CD8-positive, alpha-beta memory T cell (primary cell): Measurements from ENCODE around the gene WFS1. TPM values are rescaled to one million over a fixed set of nuclear protein-coding genes. Genes with fewer than 3 reads are reported as not detected.

ENCODE experiments used
- CTCF ChIA-PET: fragments of 350-600 bp; sonication (Branson Sonifier 250); formaldehyde crosslinking; loops from one replicate; lab custom pipeline; 2021; ENCODE audit warnings: antibody characterized with exemption; lab: Charles Lee
- POLR2A ChIA-PET: fragments of 350-600 bp; sonication (Branson Sonifier 250); formaldehyde crosslinking; loops from one replicate; lab custom pipeline; 2021; ENCODE audit warnings: antibody characterized with exemption; lab: Charles Lee
- DNase-seq, 5 donors: peaks; one replicate each; pipeline versions ENCODE4 v3.0.0 to v3.0.0-alpha.2; 2020 to 2022; ENCODE audit warnings: mixed read lengths in 1 of 5
- H3K27ac ChIP-seq: one replicate; pipeline ENCODE4 v1.7.0; 2013; ENCODE audit warnings: low read depth, mild to moderate bottlenecking, low read length, moderate library complexity
- H3K27me3 ChIP-seq: 2 replicates; pipeline ENCODE4 v1.7.0; 2013; ENCODE audit warnings: low read length, mild to moderate bottlenecking; ENCODE audit not compliant: insufficient read depth, poor library complexity, severe bottlenecking
- H3K36me3 ChIP-seq: 2 replicates; pipeline ENCODE4 v1.7.0; 2013; ENCODE audit warnings: mild to moderate bottlenecking, low read length, moderate library complexity; ENCODE audit not compliant: insufficient read depth
- H3K4me1 ChIP-seq: 2 replicates; pipeline ENCODE4 v1.7.0; 2013; ENCODE audit warnings: mild to moderate bottlenecking, low read length, moderate library complexity; ENCODE audit not compliant: insufficient read depth
- H3K4me3 ChIP-seq: 2 replicates; pipeline ENCODE4 v1.7.0; 2013; ENCODE audit warnings: mild to moderate bottlenecking, low read length
- H3K9me3 ChIP-seq: 2 replicates; pipeline ENCODE4 v1.7.0; 2013; ENCODE audit warnings: mild to moderate bottlenecking, low read length
- H3K27ac Mint-ChIP-seq, 8 donors: one replicate each; pipeline ENCODE4 v1.8.0; 2020 to 2021; ENCODE audit warnings: mixed read lengths in 8 of 8, mild to moderate bottlenecking in 6 of 8, inconsistent platforms in 3 of 8, moderate library complexity in 3 of 8
- H3K27me3 Mint-ChIP-seq, 2 donors: one replicate each; pipeline ENCODE4 v1.8.0; 2020 to 2021; ENCODE audit warnings: mixed read lengths in 2 of 2, mild to moderate bottlenecking in 1 of 2, moderate library complexity in 1 of 2
- H3K36me3 Mint-ChIP-seq, 3 donors: one replicate each; pipeline ENCODE4 v1.8.0; 2020 to 2021; ENCODE audit warnings: mixed read lengths in 3 of 3, inconsistent platforms in 1 of 3, mild to moderate bottlenecking in 1 of 3
- H3K4me1 Mint-ChIP-seq, 3 donors: one replicate each; pipeline ENCODE4 v1.8.0; 2020 to 2021; ENCODE audit warnings: mixed read lengths in 3 of 3, inconsistent platforms in 1 of 3, mild to moderate bottlenecking in 1 of 3
- H3K4me3 Mint-ChIP-seq, 7 donors: one replicate each; pipeline ENCODE4 v1.8.0; 2020 to 2021; ENCODE audit warnings: mixed read lengths in 7 of 7, mild to moderate bottlenecking in 6 of 7, moderate library complexity in 4 of 7, inconsistent platforms in 2 of 7
- H3K9me3 Mint-ChIP-seq, 5 donors: one replicate each; pipeline ENCODE4 v1.8.0; 2020 to 2022; ENCODE audit warnings: mixed read lengths in 5 of 5, mild to moderate bottlenecking in 3 of 5, moderate library complexity in 2 of 5, inconsistent platforms in 1 of 5
- polyA plus RNA-seq: library from polyadenylated mRNA; unstranded; fragments of 300-500 nt; fragmentation: Illumina TruSeq; gene quantifications from one replicate; pipeline ENCODE4 v1.2.3, GENCODE V29; 2021
- total RNA-seq, 2 experiments: library from RNA; stranded (reverse); gene quantifications; one replicate each; pipeline ENCODE4 v1.2.3, GENCODE V29; 2021

WFS1 gene
- total and polyA plus RNA-seq, 3 experiments from 2014 or later = 3.4 to 5.1 (median 5.1) TPM

DNA sequence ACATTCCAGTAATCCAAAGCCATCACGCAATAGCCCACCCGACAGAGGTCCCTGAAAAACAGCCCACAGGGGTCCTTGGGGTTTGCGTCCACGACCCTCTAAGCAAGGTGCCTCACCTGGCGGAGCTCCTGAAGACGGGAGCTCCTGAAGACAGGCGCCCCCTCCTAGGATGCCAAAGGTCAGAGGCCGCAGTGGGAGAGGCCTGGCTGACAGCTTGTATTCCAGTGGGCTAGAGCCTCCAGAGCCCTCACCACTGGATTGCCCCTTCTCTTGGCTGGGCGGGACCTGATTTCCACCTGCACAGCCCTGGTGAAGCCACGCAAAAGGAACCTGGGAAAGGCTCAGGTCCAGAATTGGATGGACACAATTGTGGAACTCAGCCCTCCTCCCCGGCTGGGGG lies 29.7 kb upstream of the WFS1 start:
- no peak overlapping the region for H3K4me3 Mint-ChIP-seq
- Histone ChIP-seq H3K27ac (no peak overlapping the region), H3K9me3 (no peaks in the 10 kb centered on the region), H3K27me3 (peaks cover 14% of the 10 kb centered on the region), H3K4me3 (no peak overlapping the region), H3K36me3 (no peaks in the 10 kb centered on the region), H3K4me1 (no peaks in the 10 kb centered on the region)
- ChIA-PET CTCF (interaction anchor here (1.1 to 2.1 kb wide), 2 partner anchors 88 to 91 kb away, joined by 3 to 5 read pairs; no protein-coding TSS in a partner anchor), POLR2A (no interaction called here)
- peaks cover 0 to 9% (median 3%) of the 10 kb centered on the region in 3 donors for H3K36me3 Mint-ChIP-seq
- H3K9me3 Mint-ChIP-seq = peaks cover 0 to 16% (median 15%) of the 10 kb centered on the region in 5 donors
- H3K27me3 Mint-ChIP-seq = peaks cover 17 to 40% of the 10 kb centered on the region in 2 donors
- peaks cover 3 to 4% (median 3%) of the 10 kb centered on the region in 3 donors for H3K4me1 Mint-ChIP-seq
- H3K27ac Mint-ChIP-seq = no peak overlapping the region
- DNase-seq = peak in 1 of 5 donors; percentile 30

DNA sequence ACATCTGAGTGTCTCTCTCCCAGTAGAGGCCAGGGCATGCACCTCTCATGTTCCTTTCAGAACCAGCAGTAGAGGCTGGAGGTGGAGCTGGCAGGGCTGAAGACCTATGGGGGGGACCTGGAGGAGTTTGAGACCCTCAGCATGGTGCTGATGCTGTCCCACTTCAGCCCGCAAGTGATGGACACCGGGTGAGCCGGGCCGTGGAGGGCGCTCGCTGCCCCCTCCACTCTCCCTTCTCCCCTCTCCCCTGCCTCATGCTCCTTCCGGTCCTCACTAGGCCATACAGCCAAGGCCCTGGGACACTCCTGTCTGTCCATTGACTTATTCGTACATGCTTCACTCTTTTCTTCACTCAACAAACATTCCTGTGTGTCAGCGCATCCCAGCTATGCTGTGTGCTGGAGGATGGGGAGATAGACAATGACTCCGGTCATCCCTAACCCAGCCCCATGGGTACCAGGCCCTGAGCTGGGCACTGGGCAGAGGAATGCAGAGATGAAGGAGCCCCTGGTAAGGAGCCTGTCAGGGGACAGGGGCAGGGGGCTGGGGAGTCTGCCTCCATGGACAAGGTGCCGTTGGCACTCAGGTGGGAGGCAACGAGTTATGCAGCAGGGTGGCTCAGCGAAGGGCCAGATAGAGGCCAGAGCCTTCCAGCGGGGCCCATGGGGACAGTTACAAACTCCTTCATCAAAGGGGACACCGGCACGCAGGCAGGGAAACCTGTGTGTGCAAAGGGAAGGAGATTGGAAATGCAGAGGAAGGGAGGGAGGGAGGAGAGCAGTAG lies 28.4 kb upstream of the WFS1 start:
- H3K9me3 Mint-ChIP-seq = peaks cover 0 to 17% (median 15%) of the 10 kb centered on the region in 5 donors
- peaks cover 0 to 10% (median 4%) of the 10 kb centered on the region in 3 donors for H3K36me3 Mint-ChIP-seq
- CTCF ChIA-PET = interaction anchor here (2.0 to 2.1 kb wide), 2 partner anchors 9 to 86 kb away, joined by 5 read pairs; no protein-coding TSS in a partner anchor
- no peak overlapping the region for H3K4me3 Mint-ChIP-seq
- peaks cover 19 to 44% of the 10 kb centered on the region in 2 donors for H3K27me3 Mint-ChIP-seq
- Histone ChIP-seq H3K27me3 (peaks cover 16% of the 10 kb centered on the region), H3K27ac (no peak overlapping the region), H3K4me3 (no peak overlapping the region), H3K36me3 (no peaks in the 10 kb centered on the region), H3K9me3 (no peaks in the 10 kb centered on the region), H3K4me1 (no peaks in the 10 kb centered on the region)
- H3K4me1 Mint-ChIP-seq = peaks cover 4 to 5% (median 5%) of the 10 kb centered on the region in 3 donors
- POLR2A ChIA-PET = no interaction called here
- no peak overlapping the region for H3K27ac Mint-ChIP-seq
- DNase-seq = peak in 1 of 5 donors; percentile 24

DNA sequence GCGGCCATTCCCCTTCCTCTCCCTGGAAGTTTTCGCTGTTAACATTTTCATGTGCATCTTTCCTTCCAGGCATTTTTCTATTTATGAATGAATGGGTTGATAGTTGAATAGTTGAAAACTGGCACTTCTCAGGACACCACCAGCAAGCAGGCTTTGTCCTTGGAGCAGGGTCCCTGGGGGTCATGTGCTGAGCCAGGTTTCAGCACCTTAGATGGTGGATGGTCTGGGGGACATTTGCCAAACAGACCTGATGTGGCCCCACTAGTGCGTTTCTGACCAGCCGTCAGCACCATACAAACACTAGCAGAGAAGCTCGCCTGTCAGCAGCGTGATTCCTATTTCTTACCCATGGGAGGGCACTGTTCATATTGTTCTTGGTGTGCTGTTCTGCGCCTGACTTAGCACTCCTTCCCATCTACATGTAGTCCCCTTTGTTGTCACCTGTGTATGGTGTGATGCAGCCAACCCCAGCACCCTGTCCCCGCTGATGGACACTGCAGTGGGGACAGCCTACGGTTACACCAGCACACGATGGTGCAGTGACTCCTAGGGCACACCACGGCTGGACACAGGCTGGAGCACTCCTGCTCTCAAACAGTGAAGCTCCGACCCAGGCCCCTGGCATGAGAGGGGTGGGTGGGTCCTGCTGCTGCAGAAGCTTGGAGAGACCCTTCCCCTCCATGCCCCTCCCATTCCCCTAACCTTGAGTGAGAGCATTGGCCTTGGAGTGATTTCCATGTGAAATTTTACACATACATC lies 27.2 kb upstream of the WFS1 start:
- POLR2A ChIA-PET = no interaction called here
- peaks cover 0 to 17% (median 15%) of the 10 kb centered on the region in 5 donors for H3K9me3 Mint-ChIP-seq
- Histone ChIP-seq H3K4me1 (no peaks in the 10 kb centered on the region), H3K27me3 (peaks cover 21% of the 10 kb centered on the region), H3K36me3 (no peaks in the 10 kb centered on the region), H3K9me3 (no peaks in the 10 kb centered on the region), H3K27ac (no peak overlapping the region), H3K4me3 (no peak overlapping the region)
- peaks cover 25 to 55% of the 10 kb centered on the region in 2 donors for H3K27me3 Mint-ChIP-seq
- H3K4me3 Mint-ChIP-seq = no peak overlapping the region
- H3K4me1 Mint-ChIP-seq = peaks cover 4 to 5% (median 5%) of the 10 kb centered on the region in 3 donors
- CTCF ChIA-PET = interaction anchor here (2.0 kb wide), 1 partner anchor 8 kb away, joined by 5 read pairs; no protein-coding TSS in a partner anchor
- peaks cover 0 to 10% (median 4%) of the 10 kb centered on the region in 3 donors for H3K36me3 Mint-ChIP-seq
- peak overlapping the region in 1 of 8 donors; percentile 19 for H3K27ac Mint-ChIP-seq
- no peak for DNase-seq

GRCh38 chr4:6245246-6246169 lies 24.1 kb upstream of the WFS1 start:
- DNase-seq = no peak
- Mint-ChIP-seq H3K9me3 (peaks cover 0 to 17% (median 15%) of the 10 kb centered on the region in 5 donors), H3K27me3 (peaks cover 37 to 76% of the 10 kb centered on the region in 2 donors), H3K4me3 (no peak overlapping the region), H3K4me1 (peaks cover 4 to 8% (median 7%) of the 10 kb centered on the region in 3 donors), H3K27ac (no peak overlapping the region), H3K36me3 (peaks cover 0 to 10% (median 4%) of the 10 kb centered on the region in 3 donors)
- no peaks in the 10 kb centered on the region for H3K36me3 ChIP-seq
- H3K9me3 ChIP-seq = no peaks in the 10 kb centered on the region
- H3K27ac ChIP-seq = no peak overlapping the region
- H3K27me3 ChIP-seq = peaks cover 21% of the 10 kb centered on the region
- H3K4me3 ChIP-seq = no peak overlapping the region
- POLR2A ChIA-PET = no interaction called here
- H3K4me1 ChIP-seq = peaks cover 2% of the 10 kb centered on the region
- CTCF ChIA-PET = interaction anchor here (12.6 kb wide), 1 partner anchor 83 kb away, joined by 205 read pairs; no protein-coding TSS in a partner anchor

GRCh38 chr4:6246170-6246634 lies 23.4 kb upstream of the WFS1 start:
- H3K9me3 Mint-ChIP-seq = peaks cover 0 to 17% (median 15%) of the 10 kb centered on the region in 5 donors
- peaks cover 0 to 10% (median 4%) of the 10 kb centered on the region in 3 donors for H3K36me3 Mint-ChIP-seq
- peaks cover 4 to 10% (median 8%) of the 10 kb centered on the region in 3 donors for H3K4me1 Mint-ChIP-seq
- DNase-seq = no peak
- Histone ChIP-seq H3K4me1 (peaks cover 4% of the 10 kb centered on the region), H3K9me3 (no peaks in the 10 kb centered on the region), H3K27me3 (peaks cover 21% of the 10 kb centered on the region), H3K4me3 (no peak overlapping the region), H3K36me3 (no peaks in the 10 kb centered on the region), H3K27ac (no peak overlapping the region)
- H3K27me3 Mint-ChIP-seq = peaks cover 37 to 79% of the 10 kb centered on the region in 2 donors
- POLR2A ChIA-PET = no interaction called here
- CTCF ChIA-PET = interaction anchor here (12.6 kb wide), 1 partner anchor 82 kb away, joined by 205 read pairs; no protein-coding TSS in a partner anchor
- H3K27ac Mint-ChIP-seq = peak overlapping the region in 1 of 8 donors; percentile 9
- no peak overlapping the region for H3K4me3 Mint-ChIP-seq

DNA sequence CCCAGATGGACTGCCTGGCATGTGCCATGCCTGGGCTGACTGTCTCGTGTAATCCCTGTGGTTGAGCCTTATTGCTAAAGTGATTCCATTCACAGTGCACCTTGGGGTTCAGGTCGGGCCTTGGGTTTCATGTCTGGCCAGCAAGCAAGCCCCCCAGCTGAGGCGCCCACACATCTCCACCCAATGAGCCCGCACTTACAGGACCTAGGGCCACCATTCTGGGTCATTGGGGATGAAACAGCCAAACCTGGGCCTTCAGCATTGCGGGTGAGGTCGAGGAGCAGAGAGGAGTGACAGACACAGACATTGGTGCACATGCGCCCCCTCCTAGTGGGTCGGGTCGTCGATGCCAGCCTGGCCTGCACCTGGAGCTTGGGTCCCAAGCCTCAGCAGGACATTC lies 21.3 kb upstream of the WFS1 start:
- Histone ChIP-seq H3K9me3 (no peaks in the 10 kb centered on the region), H3K27me3 (peaks cover 15% of the 10 kb centered on the region), H3K4me3 (no peak overlapping the region), H3K4me1 (peaks cover 4% of the 10 kb centered on the region), H3K36me3 (no peaks in the 10 kb centered on the region), H3K27ac (no peak overlapping the region)
- H3K36me3 Mint-ChIP-seq = peaks cover 0 to 10% (median 4%) of the 10 kb centered on the region in 3 donors
- peaks cover 32 to 68% of the 10 kb centered on the region in 2 donors for H3K27me3 Mint-ChIP-seq
- peaks cover 4 to 10% (median 8%) of the 10 kb centered on the region in 3 donors for H3K4me1 Mint-ChIP-seq
- no peak overlapping the region for H3K4me3 Mint-ChIP-seq
- POLR2A ChIA-PET = no interaction called here
- CTCF ChIA-PET = interaction anchor here (3.8 to 12.6 kb wide), 2 partner anchors 80 to 113 kb away, joined by 18 to 205 read pairs; no protein-coding TSS in a partner anchor
- DNase-seq = no peak
- H3K9me3 Mint-ChIP-seq = peaks cover 0 to 16% (median 15%) of the 10 kb centered on the region in 5 donors
- no peak overlapping the region for H3K27ac Mint-ChIP-seq
